ENCODE data around the gene ELL.

Gene ELL

GRCh38 chr19:18487576-18488402 lies 34.1 kb downstream of the ELL start:
- no peak for DNase-seq

GRCh38 chr19:18486746-18487145 lies 35.1 kb downstream of the ELL start:
- no peak for DNase-seq

GRCh38 chr19:18484992-18485391 lies 36.9 kb downstream of the ELL start:
- DNase-seq = no peak

- DNase-seq = peak; percentile 87
Measured at GRCh38 chr19:18483119-18483890, 38.6 kb downstream of the ELL start.

- DNase-seq = no peak
Measured at GRCh38 chr19:18481505-18482222, 40.2 kb downstream of the ELL start.

GRCh38 chr19:18480006-18480691 lies 41.7 kb downstream of the ELL start:
- DNase-seq = peak; percentile 83

- DNase-seq = no peak
Measured at GRCh38 chr19:18478545-18479311, 43.1 kb downstream of the ELL start.

GRCh38 chr19:18477974-18478373 lies 43.9 kb downstream of the ELL start:
- peak; percentile 79 for DNase-seq

GRCh38 chr19:18477042-18477779 lies 44.7 kb downstream of the ELL start:
- no peak for DNase-seq

GRCh38 chr19:18476507-18477041 lies 45.3 kb downstream of the ELL start:
- DNase-seq = no peak

- DNase-seq = no peak
Measured at GRCh38 chr19:18475762-18476331, 46.0 kb downstream of the ELL start.

GRCh38 chr19:18475004-18475453 lies 46.8 kb downstream of the ELL start:
- no peak for DNase-seq

GRCh38 chr19:18474366-18474887 lies 47.4 kb downstream of the ELL start:
- DNase-seq = no peak

GRCh38 chr19:18473706-18474087 lies 48.2 kb downstream of the ELL start:
- no peak for DNase-seq

GRCh38 chr19:18473003-18473705 lies 48.7 kb downstream of the ELL start:
- no peak for DNase-seq

- DNase-seq = no peak
Measured at GRCh38 chr19:18470787-18471186, 51.1 kb downstream of the ELL start.

- DNase-seq = no peak
Measured at GRCh38 chr19:18469069-18469846, 52.6 kb downstream of the ELL start.

GRCh38 chr19:18468517-18468916 lies 53.4 kb downstream of the ELL start:
- DNase-seq = no peak

- no peak for DNase-seq
Measured at GRCh38 chr19:18467978-18468377, 53.9 kb downstream of the ELL start.
